Activated CD4-positive, alpha-beta T cell treated with anti-CD3 and anti-CD28 coated beads for 48 hours (primary cell): ENCODE measurements around the gene CNTN1.
"Not testable (repeated sequence)": the region's sequence is repeated elsewhere in the genome, so short reads cannot be mapped to it uniquely, and the experiment has no call there.

ENCODE experiments used
- DNase-seq: peaks from one replicate; pipeline ENCODE4 v3.0.0-alpha.2; 2020

Gene CNTN1

GRCh38 chr12:41053046-41053445 is 360.8 kb downstream of the CNTN1 start:
- DNase-seq, result no peak

- no peak for DNase-seq
Observed at GRCh38 chr12:41055875-41056577, 363.8 kb downstream of the CNTN1 start.

GRCh38 chr12:41058266-41058665 is 366.0 kb downstream of the CNTN1 start:
- DNase-seq, result no peak

GRCh38 chr12:41061192-41061591 is 369.0 kb downstream of the CNTN1 start:
- no peak for DNase-seq

GRCh38 chr12:41064411-41064810 is 372.2 kb downstream of the CNTN1 start:
- DNase-seq, result no peak

GRCh38 chr12:41067941-41068645 is 375.9 kb downstream of the CNTN1 start:
- DNase-seq, result no peak

GRCh38 chr12:41073633-41074472 is 381.6 kb downstream of the CNTN1 start:
- no peak for DNase-seq

- no peak for DNase-seq
Observed at GRCh38 chr12:41074473-41074769, 382.2 kb downstream of the CNTN1 start.

- DNase-seq, result no peak
Observed at GRCh38 chr12:41076114-41076513, 383.9 kb downstream of the CNTN1 start.

GRCh38 chr12:41081241-41081640 is 389.0 kb downstream of the CNTN1 start:
- DNase-seq, result not testable (repeated sequence)

GRCh38 chr12:41089438-41089837 is 397.2 kb downstream of the CNTN1 start:
- DNase-seq, result no peak

GRCh38 chr12:41092115-41092514 is 399.9 kb downstream of the CNTN1 start:
- no peak for DNase-seq

GRCh38 chr12:41096797-41097196 is 404.6 kb downstream of the CNTN1 start:
- DNase-seq, result no peak

GRCh38 chr12:41100572-41100971 is 408.3 kb downstream of the CNTN1 start:
- no peak for DNase-seq

GRCh38 chr12:41101806-41102205 is 409.6 kb downstream of the CNTN1 start:
- DNase-seq, result no peak

GRCh38 chr12:41103614-41104013 is 411.4 kb downstream of the CNTN1 start:
- DNase-seq, result no peak

- DNase-seq, result no peak
Observed at GRCh38 chr12:41106315-41106714, 414.1 kb downstream of the CNTN1 start.

- no peak for DNase-seq
Observed at GRCh38 chr12:41108032-41108431, 415.8 kb downstream of the CNTN1 start.

- no peak for DNase-seq
Observed at GRCh38 chr12:41112903-41113302, 420.7 kb downstream of the CNTN1 start.

- DNase-seq, result no peak
Observed at GRCh38 chr12:41120211-41120610, 428.0 kb downstream of the CNTN1 start.

GRCh38 chr12:41121374-41121773 is 429.1 kb downstream of the CNTN1 start:
- DNase-seq, result no peak
